Ramos (cell line): Measurements from ENCODE around the gene DCAF11.

ENCODE experiments used
- in situ Hi-C: fragments of 300-500 bp; cut with MboI; formaldehyde crosslinking; loops from one replicate; pipeline ENCODE4 v1.14.3; 2022; ENCODE audit warnings: low sequenced_read_pairs; ENCODE audit not compliant: unreplicated experiment

DCAF11 gene

DNA sequence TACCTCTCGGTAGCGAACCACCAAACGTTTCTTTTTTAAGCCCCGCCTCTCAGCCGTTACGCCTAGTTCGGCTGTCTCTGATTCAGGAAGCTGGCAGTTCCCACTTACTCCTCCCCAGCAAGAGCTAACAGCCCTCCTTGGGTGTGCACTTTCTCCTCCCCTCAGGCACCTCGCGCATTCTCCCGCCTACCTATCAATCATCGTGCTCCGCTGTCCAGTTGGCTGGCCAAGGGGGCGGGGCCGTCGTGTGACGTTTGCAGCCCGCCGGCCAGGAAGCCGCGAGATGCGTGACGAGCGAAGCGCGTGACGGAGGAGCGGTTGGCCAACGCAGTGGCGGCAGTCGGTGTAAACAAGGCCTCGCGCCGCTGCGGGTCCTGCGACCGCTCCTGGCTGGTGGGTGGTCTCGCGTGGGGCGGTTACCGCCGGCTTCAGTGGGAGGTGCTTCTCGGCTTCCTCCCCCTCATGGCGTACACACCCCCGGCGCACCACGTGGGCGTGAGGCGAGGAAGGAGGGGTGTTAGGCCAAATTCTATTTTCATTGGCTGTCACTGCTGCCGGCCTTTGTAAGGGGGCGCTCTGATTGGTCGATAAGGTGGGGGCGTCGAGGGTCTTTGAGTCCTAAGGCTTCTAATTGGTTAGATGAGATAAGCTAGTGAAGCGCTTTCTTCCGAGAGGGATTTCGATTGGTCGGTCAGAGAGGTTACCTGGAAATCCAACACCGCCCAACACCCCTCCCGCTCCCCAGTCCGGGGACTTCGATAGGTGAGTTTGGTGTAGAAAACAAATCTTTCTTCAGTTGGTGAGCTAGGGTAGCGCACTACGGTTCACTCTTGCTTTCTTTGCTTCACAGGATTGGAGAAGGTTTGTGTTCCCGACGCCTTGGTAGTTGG is at the start of gene DCAF11, which contains the start of gene NRL:
DCAF11 (plus strand) TSS at position 246 of the 890 bp plus-strand sequence. CDS start 818 bp downstream, outside the sequence.
NRL (minus strand) TSS at position 418 of the 890 bp plus-strand sequence. CDS start 32,101 bp downstream, outside the sequence.
- in situ Hi-C loops, result no loop called here

DNA sequence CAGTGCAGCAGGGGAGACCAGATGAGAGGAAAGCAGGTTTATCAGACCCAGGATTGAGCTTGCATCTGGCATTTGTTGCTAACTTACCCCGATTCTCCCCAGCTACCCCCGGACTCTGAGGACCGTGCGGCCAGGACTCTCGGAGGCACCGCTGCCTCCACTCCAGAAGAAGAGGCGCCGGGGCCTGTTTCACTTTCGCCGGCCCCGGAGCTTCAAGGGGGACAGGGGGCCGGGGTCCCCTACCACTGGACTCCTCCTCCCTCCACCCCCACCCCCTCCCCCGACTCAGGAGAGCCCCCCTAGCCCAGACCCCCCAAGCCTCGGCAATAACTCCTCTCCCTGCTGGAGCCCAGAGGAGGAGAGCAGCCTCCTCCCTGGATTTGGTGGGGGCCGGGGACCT is 49.7 kb upstream of the DCAF11 start:
- in situ Hi-C loops, result no loop called here

DNA sequence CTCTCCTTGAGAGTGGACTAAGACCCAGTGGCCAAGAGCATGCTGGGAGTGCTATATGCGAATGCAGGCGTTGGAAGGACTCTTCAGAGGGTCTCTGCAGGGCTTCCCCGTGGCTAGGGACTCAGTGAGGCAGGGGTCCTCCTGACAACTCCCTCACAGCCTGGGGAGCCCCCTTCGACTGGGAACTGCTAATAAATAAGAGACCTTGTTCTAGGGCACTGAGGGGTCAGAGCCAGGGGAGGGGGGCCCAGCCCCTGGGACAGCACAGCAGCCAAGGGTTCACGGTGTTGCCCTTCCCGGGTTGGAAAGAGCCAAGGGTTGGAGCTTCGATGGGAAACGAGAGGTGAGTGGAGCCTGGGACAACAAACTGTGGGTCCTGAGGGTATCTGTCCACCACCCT is 49.2 kb upstream of the DCAF11 start:
- in situ Hi-C loops, result no loop called here

DNA sequence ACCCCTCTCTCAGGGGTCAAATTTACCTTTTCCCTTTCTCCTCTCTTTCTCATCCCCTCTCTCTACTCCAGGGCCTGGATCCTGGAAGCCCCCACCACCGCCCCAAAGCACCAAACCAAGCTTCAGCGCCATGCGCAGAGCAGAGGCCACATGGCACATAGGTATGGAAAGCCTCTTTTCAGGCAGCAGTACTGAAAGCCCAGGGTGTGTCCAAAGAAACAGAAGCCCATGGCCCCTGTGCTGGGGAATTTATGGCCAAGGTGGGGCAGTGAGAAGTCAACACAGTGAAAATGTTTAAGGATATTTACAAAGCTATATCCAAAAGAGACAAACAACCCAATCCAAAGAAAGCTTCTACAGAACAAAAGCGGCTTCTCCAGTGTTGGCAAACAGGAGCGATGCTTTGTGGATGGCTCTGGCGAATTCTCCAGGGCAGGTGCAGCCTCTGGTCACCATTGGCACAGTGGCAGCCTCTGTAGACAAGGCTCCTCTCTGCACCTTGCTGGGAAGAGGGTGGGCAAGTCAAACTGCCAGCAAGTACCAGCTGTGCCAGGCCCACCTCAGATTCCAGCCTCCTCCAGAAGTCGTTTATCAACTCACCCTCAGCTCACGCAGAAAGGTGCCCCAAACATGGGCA is 48.0 kb upstream of the DCAF11 start:
- in situ Hi-C loops, result no loop called here

DNA sequence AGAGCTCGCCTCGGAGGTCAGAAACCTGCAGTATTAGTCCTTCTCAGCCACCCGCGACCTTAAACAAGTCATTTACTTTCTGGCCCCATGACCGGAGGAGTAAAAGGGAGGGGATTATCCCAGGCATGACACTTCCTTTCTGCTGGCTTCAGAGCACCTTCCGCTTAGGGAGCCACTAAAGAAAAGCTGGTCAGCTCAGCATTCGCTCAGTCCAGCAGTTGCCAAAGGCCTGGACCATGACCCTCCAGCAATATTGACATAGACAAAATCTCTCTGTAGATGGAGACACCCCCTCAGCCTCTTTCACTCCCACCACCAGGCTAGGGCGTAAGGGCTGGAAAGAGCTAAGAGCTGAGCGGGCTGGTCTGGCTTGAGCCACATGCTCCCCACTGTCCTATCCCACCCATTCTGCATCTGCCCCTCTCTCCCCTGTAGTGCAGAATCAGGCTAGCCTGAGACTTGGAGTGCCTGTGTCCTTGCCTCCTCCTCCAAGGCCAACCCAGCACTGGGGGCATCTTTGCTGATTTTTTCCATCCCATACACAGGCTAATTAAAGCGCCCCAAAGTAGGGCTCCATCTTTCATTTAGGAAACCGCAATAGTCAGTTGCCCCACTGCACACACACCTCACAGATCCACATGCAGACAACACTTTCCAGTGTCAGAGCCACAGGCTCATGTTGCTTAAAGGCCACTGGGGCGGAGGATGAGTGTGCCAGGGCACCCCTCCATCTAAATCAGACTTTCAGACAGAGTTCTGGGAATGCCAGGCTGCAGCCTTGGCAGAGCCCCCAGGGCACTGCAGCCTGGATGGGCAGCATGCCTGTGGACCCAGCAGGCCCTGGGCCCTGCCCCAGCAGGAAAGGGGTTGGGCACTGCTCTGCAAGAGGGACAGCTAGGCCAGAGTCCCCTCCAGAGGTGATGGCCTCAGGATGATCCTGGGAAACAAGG is 47.2 kb upstream of the DCAF11 start:
- in situ Hi-C loops, result no loop called here

DNA sequence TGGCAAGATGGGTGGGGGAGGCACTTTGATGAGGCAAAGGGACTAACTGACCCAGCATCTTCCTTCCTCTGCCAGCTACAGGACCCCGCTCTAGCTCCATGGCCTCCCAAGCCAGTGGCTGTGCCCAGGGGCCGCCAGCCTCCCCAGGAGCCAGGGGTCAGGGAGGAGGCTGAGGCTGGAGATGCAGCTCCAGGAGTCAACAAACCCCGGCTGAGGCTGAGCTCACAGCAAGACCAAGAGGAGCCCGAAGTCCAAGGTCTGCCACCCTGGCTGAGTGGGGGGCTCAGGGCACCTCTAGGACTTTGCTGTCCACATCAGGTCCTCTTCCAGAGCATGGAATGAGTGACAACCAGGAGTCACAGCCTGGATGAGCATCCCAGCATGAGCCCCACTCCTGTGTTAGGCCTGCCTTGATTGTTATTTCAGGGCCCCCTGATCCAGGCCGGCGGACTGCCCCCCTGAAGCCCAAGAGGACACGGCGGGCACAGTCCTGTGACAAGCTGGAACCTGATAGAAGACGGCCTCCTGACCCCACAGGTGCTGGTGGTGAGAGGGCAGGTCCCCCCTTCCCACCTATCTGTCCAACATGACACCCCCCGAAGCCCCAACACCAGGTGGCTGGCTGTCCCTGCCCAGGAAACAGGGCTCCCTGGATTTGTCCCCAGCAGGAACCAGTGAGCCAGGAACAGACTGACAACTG is 45.7 kb upstream of the DCAF11 start:
- in situ Hi-C loops, result no loop called here

DNA sequence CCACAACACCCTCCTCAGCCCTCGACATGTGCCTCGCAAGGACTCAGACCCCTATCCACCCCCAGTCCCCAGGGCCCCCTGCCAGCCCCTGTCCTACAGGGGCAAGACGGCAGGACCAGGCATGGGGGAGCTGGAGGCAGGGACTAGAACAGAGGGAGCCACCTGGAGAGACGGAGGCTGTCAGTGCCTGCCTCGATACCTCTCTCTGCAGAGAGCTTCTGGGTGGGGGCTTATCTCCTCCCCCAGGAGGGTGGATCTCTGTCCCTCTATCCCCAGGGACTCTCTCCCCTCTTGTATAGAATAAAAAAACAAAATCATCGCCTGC is 45.2 kb upstream of the DCAF11 start:
- in situ Hi-C loops, result no loop called here

DNA sequence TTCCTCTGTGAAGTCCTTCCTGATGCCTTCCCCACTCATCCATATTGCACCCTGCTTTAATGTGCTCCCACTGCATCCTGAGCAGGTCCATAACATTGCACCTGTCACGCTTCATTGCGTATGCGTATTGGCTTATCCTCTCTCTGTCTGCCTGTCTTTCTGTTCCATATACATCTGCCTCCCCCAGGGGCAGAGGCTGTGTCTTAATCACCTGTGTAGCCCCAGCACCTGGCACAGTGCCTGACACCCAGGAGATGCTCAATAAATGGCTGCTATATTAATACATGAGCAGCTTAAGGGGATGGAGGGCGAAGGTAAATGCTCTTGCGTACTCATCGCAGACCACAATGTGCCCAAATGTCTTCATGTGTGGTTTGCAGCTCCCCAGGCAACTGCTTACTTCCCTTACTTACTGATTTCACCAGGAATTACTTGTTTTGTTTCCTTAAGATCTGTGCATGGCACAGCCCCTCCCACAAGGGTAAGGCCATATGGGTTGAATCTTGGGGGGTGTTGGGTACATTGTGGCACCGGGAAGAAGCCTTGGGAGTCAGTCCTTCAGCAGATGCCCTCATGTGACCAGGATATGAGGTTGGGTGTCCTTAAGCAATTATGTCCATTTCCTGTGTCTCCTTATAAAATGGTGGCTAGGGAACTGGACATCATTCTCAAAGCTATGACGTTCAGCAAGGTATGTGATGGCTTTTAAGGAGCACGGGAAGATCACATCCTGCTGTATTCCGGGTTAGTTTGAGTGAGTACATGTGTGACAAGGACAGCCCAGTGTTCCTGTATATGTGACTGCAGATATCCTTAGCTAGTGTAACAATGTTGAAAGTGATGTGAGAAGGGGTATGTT is 44.1 kb upstream of the DCAF11 start:
- in situ Hi-C loops, result no loop called here

DNA sequence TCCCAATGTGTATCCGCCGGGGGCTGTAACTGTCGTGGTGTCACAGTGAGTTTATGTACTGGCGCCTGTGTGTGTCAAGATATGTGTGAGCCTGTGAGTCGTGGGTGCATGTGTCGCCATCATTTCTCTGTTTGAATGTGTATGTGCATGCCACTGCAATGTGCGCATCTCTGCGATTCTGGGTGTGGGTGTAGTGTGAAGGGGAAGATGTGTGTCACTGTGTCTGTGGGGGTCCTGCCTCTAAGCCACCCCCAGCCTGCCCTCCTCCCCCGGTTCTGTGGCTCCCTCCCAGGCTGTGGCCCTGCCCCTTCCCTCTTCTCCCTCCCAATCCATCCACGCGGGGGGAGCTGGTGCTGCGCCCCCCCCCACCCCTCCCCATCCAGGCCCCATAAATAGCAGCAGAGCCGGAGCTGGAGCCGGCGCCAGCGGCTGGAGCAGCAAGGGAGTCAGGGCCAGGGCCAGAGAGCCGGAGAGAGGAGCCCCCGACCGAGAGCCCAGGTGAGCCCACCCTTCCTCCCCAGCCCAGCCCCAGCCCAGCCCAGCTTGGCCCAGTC is 43.4 kb upstream of the DCAF11 start, which contains the start of gene CPNE6:
CPNE6 (plus strand) TSS at position 419 of the 554 bp plus-strand sequence. CDS start 1,375 bp downstream, outside the sequence.
- in situ Hi-C loops, result no loop called here

DNA sequence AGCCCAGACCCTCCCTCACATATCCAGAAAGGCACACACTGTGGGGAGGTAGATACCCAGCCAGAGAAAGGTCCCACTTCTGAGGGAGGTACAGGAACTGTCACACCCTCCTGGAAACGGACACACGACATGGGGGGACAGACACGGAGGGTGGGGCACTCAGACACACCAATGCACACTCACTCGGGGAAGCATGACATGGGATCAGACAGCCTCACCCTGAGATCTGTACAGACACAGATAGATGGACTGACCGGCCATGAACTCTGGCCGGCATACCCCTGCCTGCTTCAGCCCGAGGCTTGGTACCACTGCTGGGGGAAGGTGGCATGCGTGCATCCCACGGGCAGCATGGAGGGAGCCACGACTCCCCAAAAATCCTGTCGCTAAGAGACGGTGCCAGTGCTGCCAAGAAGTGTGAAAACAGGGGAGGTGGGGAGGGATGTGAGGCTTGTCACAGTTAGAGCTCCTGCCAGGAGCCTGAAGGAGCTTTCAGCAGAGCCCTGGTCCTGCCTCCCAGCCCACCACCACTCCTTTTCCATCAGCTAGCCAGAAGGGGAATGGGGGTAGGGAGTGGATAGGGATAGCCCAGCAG is 42.6 kb upstream of the DCAF11 start:
- in situ Hi-C loops, result no loop called here

DNA sequence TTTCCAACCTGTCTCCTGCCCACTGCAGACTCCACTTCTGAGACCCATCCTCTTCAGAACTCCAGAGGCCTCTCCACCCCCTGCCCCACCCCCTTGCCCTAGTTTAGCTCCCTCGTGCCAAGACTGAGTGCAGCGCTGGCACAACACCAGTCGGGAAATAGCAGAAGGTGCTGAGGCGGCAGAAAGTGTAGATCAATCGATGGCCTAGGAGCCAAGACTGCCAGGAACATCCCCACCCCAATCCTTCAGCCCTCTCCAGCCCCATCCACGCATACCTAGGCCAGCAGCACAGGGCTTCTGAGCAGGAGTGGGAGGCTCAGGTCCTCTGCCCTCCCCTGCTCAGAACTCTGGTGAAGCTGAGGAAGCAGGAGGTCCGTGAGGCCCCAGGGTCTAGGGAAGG is 42.1 kb upstream of the DCAF11 start:
- in situ Hi-C loops, result no loop called here

DNA sequence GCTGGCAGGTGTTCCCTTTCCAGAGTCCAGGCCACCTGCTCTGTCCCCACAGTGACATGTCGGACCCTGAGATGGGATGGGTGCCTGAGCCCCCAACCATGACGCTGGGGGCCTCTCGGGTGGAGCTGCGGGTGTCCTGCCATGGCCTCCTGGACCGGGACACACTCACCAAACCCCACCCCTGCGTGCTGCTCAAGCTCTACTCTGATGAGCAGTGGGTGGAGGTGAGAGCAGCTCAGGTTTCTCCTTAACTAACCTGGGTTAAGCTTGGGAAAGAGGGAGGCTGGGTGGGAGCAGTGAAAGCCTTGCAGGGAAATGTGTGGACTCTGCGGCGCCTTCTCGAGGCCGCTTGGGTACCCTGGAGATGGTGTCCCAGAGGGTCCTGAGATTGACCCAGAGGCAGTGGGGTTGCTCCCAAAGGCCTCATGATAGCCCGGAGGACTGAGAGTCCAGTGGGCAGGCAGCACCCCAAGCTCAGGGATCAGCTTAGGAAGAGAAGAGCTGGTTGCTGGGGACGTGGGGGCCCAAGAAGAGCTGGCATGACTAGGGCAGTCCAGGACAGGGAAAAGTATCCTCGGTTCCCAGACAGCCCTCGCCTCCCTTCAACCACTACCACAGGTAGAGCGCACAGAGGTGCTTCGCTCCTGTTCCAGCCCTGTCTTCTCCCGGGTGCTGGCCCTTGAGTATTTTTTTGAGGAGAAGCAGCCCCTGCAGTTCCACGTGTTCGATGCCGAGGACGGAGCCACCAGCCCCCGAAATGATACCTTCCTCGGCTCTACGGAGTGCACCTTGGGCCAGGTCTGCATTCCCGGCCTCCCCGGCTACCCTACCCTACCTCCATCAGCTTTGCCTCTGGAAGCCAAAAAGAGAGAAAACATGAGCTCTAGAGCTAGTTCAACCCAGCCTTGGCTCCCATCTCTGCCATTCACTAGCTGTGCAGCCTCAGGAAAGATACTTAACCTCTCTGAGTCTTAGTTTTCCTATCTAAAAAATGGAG is 41.4 kb upstream of the DCAF11 start:
- in situ Hi-C loops, result no loop called here

DNA sequence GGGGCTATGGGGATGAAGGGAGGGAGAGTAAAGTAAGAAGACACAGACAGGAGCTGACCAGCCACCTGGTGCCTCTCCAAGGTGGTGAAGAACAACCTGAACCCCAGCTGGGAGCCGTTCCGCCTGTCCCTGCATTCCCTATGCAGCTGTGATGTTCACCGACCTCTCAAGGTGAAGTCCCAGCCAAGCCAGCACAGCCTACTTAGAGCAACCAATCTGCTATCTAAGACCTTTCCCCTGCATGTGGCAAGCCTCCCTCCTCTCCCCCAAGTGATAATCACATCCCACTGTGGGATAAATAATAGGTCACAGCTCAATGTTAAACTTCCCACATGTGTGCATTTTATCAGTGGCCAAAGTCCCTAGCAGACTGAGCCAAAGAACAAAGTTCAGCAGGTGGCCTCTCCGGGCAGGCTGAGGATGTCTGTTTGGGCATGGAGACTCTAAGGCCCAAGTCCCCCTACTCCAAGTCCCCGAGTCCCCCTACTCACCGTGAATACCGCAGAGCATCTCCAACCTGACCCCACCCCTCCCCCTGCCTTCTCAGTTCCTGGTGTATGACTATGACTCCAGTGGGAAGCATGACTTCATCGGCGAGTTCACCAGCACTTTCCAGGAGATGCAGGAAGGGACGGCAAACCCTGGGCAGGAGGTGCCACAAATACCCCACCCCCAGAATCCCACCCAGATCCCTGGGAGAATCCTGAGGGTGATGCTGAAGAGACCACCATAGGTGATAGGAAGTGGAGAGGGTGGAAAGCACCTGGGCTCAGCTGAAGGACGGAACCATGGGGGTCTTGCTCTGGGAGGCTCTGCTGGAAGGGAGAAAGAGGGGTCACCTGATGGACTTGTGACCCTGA is 39.7 kb upstream of the DCAF11 start:
- in situ Hi-C loops, result loop anchor here (25.0 kb wide), 1 partner anchor 88 kb away; the partner anchor contains the start of gene DHRS4L2

DNA sequence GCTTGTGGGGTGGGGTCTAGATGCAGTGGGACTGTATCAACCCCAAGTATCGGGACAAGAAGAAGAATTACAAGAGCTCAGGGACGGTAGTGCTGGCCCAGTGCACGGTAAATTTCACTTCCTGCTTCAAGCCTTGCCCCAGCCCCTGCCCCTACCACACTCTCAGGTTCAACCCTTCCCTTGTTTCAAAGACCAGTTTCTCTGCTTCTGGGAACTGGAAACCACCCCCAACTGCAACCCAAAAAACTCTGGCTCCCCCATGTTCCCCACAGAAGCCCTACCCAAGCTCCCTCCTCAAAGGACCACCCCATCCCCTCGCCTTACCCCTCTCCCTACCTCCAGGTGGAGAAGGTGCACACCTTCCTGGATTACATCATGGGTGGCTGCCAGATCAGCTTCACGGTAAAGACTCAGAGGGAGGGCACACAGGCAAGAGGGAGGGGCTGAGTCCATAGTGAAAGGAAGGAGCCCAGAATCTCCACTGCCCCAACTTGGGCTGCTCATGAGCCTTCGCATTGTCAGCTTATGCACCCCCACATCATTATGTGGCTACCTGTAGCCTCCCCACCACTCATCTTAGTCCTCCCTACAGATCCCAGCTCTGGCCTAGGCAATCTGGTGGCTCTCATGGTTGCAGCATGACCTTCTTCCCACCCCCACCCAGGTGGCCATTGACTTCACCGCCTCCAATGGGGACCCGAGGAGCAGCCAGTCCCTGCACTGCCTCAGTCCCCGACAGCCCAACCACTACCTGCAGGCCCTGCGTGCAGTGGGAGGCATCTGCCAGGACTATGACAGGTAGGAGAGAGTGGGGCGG is 38.9 kb upstream of the DCAF11 start:
- in situ Hi-C loops, result loop anchor here (25.0 kb wide), 1 partner anchor 88 kb away; the partner anchor contains the start of gene DHRS4L2

DNA sequence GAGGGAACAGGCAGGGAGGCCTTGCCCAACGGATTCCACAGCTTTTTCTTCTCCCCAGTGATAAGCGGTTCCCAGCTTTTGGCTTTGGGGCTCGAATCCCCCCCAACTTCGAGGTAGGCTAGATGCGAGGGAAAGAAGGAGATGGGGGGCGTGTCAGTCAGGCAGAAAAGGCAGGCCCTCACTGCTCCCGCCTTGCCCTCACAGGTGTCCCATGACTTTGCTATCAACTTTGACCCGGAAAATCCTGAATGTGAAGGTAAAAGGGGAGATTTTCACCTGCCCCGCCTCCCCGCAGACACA is 38.3 kb upstream of the DCAF11 start:
- in situ Hi-C loops, result loop anchor here (25.0 kb wide), 1 partner anchor 89 kb away; the partner anchor contains the start of gene DHRS4L2
